K562 treated with DMSO at 1 percent for 48 hours (cell line): ENCODE measurements around the gene ATP5PO. TPM values are rescaled to one million over a fixed set of nuclear protein-coding genes. Genes with fewer than 3 reads are reported as not detected.

Source experiments
- total RNA-seq: library from RNA; unstranded; fragments of 300-600 nt; gene quantifications from 2 replicates; pipeline ENCODE4 v1.2.3, GENCODE V29; 2022; ENCODE audit warnings: low replicate concordance; ENCODE audit errors: extremely low read depth

Gene ATP5PO
- total RNA-seq, result not detected in 2 replicates

GRCh38 chr21:33915368-33916199, at the start of gene ATP5PO:
Gene ATP5PO, minus strand, starts transcription at chr21:33915804. Its CDS starts 41 bp downstream, at chr21:33915763.

Other genes with a start within 250 kb of the ATP5PO start
- gene MRPS6, start 157.8 kb upstream of the ATP5PO start, total RNA-seq, result not detected in 2 replicates
- not detected in 2 replicates for gene SLC5A3, start 157.8 kb upstream of the ATP5PO start, total RNA-seq